GM18907 (cell line): ENCODE measurements around the gene ARRDC4.
"Not testable (repeated sequence)": the region's sequence is repeated elsewhere in the genome, so short reads cannot be mapped to it uniquely, and the experiment has no call there.

ENCODE experiments used
- ATAC-seq: cut with Tn5 transposase; IDR thresholded peaks from one replicate; pipeline ENCODE4 v1.9.1; 2021; ENCODE audit warnings: mild to moderate bottlenecking, moderate library complexity; ENCODE audit not compliant: unreplicated experiment

The ARRDC4 gene

GRCh38 chr15:97963779-97964178, 3.3 kb downstream of the ARRDC4 start:
- ATAC-seq, result no peak

- no peak for ATAC-seq
Observed at GRCh38 chr15:97966246-97966645, 5.7 kb downstream of the ARRDC4 start.

- no peak for ATAC-seq
Observed at GRCh38 chr15:97966924-97967620, 6.6 kb downstream of the ARRDC4 start.

- ATAC-seq, result no peak
Observed at GRCh38 chr15:97967881-97968280, 7.4 kb downstream of the ARRDC4 start.

- no peak for ATAC-seq
Observed at GRCh38 chr15:97968380-97968779, 7.9 kb downstream of the ARRDC4 start.

DNA sequence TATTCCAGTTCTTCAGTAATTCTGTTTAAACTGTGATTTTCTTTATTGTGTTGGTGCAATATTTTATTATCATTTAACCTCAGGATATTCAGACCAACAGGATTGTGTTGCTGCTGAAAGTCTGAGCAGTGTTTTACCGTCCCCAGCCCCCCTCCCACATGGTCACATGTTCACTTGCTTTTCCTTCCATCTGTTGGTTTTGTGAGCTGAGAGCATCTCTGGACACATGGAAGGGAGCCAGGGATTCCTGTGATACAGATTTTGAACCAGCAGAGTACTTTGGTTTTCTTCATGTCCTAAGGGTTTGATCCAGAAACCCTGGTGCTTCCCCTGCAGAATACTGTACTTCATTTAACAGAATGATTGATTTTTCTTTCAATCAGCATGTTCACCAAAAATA, 11.9 kb downstream of the ARRDC4 start:
- ATAC-seq, result no peak

GRCh38 chr15:97976129-97976528, 15.6 kb downstream of the ARRDC4 start:
- no peak for ATAC-seq

- ATAC-seq, result no peak
Observed at GRCh38 chr15:97976766-97977503, 16.4 kb downstream of the ARRDC4 start.

- no peak for ATAC-seq
Observed at GRCh38 chr15:97977734-97978133, 17.2 kb downstream of the ARRDC4 start.

DNA sequence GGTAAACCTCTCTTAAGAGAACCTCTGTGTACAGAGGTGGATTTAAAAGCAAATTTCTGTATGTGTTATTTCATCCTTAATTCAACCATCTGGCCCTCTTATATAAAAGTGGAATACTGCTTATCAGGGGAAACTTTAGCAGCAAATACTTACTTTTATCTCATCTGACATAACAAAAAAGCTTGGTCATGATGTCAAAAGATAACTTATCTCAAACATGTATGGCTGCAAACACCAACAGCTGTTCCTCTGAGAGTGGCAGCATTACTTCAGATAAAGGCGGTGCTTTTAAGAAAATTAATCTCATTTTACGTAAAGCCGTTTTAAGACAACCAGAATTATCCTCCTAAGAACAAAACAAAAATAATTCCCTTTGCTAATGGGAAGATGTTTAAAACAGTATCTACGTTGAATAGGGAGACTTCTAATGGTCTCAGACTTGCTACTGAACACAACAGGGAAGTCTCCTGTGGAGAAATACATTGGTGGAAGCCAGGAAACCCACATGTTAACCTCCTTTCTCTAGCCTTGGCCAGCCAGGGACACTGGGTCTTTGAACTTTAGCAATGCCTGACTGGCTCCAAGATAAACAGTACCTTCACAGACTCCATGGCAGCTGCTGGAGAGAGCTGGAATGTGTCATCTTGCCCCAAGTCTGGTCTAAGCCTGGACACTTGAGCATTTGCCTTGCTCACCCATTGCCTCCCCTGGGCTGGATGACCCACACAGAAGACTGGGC, 18.1 kb downstream of the ARRDC4 start:
- no peak for ATAC-seq

DNA sequence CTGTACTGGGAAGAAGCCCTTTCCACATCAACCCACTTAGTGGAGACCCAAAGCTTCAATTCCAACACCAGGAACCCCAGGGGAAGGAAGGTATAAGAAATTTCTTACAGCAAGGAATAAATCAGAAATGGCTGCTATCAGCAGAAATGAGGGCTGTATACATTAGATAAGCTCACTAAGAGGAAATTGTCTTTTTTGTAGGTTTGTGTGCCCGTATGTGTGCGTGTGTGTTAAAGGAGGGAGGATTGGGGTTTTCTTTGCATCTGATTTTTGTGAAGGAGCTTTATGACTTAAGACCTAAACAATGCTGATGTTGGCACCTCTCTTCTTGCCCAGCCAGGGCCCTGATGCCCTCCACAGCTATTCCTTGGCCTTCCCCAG, 18.6 kb downstream of the ARRDC4 start:
- ATAC-seq, result no peak

DNA sequence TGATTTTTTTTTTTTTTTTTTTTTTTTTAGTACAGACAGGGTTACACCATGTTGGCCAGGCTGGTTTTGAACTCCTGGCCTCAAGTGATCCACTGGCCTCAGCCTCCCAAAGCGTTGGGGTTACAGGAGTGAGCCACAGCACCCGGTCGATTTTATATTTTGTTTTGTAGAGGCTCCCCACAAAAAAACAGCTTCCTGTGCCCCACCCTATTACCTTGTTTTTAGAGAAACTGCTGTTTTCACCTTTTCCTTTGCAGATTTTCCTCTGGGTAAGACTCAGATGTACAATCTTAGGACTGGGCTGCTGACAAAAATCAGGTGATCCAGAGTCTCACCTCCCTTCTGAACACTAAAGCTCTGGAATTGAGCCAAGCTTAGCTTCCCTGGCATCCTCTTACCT, 20.6 kb downstream of the ARRDC4 start:
- no peak for ATAC-seq

GRCh38 chr15:97981758-97982157, 21.3 kb downstream of the ARRDC4 start:
- ATAC-seq, result no peak

GRCh38 chr15:97984157-97984556, 23.7 kb downstream of the ARRDC4 start:
- ATAC-seq, result no peak

DNA sequence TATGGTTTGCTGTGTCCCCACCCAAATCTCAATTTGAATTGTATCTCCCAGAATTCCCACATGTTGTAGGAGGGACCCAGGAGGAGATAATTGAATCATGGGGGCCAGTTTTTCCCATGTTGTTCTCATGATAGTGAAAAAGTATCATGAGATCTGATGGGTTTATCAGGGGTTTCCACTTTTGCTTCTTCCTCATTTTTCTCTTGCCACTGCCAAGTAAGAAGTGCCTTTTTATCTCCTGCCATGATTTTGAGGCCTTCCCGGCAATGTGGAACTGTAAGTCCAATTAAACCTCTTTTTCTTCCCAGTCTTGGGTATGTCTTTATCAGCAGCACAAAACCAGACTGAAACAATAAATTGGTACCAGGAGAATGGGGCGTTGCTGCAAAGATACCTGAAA, 25.5 kb downstream of the ARRDC4 start:
- not testable (repeated sequence) for ATAC-seq

GRCh38 chr15:97986781-97987180, 26.3 kb downstream of the ARRDC4 start:
- no peak for ATAC-seq

DNA sequence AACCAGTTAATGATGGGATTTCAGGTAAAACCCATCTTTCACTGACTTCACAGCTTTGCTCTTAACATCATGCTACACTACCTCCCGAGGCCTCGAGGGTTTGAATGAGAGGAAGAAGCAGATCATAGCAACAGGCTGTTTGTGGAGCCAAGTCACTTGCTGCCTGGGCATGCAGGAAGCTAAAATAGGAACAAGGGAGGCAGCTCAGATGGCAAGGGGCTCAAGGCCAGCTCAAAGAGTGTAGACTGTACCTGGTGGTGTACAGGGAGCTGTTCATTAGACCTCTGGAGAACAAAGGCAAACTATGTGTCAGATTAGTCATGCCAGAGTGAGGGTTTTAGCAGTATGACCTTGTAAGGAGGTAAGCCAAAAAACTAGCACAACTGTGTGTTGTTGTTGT, 28.8 kb downstream of the ARRDC4 start:
- ATAC-seq, result no peak

DNA sequence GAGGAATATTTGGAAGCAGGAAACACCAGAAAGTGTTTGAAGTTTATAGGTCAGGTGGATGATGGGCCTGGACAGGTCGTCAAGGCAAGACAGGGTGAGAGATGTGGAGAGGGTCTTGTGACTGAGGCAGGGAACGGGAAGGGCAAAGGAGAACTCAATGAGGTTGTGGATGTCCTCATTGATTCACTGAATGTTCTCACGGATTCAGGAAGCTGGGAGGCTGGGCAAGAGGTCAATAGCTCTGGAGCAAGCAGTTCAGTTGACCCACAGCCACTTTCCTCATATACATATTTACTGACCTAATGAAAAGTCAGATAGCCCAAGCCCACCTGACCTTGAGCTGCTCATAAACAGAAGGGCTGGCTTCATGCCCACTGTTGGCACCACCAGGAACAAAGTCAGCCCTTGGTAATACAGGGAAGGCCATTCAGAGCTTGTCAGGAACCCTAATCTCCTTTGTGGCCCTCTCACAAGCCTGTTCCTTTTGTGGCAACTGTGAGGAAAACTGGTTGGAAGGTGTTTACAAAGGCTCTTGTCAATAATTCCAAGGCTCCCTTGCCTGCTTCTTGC, 31.6 kb downstream of the ARRDC4 start:
- ATAC-seq, result no peak

GRCh38 chr15:97992823-97993222, 32.3 kb downstream of the ARRDC4 start:
- no peak for ATAC-seq

- no peak for ATAC-seq
Observed at GRCh38 chr15:97993310-97993738, 32.8 kb downstream of the ARRDC4 start.

DNA sequence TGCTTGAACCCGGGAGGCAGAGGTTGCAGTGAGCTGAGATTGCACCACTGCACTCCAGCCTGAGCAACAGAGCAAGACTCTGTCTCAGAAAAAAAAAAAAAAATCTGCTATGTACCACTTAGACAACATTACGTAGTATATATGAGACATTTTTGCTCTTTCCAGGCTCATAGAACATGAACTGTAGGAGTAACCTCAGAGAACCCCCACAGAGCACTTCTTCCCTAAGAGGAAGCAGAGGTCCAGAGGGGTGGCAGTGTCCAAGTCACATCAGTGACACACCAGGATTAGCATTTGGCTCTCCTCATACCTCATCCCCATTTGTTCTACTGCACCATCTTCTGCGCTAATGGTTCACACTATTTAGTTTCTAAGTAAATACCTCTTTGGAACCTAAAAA, 33.7 kb downstream of the ARRDC4 start:
- no peak for ATAC-seq

DNA sequence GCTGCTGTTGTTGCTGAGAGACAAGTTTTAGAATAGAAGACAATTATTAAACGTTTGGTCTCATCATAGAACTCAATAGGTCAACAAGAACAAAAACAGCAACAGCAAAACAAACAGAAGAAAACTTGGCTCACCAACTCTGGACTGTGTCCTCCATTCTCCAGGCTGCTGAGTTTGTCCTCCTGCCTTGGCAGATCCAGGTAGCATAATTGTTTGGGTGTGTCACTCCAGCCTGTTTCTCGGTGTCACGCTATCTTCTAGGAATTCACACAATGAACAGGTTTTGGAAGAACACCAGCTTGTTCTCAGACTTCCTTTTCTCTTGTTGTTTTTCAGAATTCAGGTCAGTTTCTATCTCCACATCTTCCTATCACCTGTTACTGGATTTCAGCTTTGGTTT, 34.7 kb downstream of the ARRDC4 start:
- no peak for ATAC-seq
